Measurements from ENCODE around the gene ACOT7.

GRCh38 chr1:6358757-6359201 is 34.8 kb downstream of the ACOT7 start:
- TF ChIP-seq EP300 (IDR thresholded peaks at IDR 0.05; ENCODE audit: borderline replicate concordance): no peak
- TF ChIP-seq TAF1 (IDR thresholded peaks at IDR 0.05; ENCODE audit: low read depth): no peak
- TF ChIP-seq, protein P1, sequence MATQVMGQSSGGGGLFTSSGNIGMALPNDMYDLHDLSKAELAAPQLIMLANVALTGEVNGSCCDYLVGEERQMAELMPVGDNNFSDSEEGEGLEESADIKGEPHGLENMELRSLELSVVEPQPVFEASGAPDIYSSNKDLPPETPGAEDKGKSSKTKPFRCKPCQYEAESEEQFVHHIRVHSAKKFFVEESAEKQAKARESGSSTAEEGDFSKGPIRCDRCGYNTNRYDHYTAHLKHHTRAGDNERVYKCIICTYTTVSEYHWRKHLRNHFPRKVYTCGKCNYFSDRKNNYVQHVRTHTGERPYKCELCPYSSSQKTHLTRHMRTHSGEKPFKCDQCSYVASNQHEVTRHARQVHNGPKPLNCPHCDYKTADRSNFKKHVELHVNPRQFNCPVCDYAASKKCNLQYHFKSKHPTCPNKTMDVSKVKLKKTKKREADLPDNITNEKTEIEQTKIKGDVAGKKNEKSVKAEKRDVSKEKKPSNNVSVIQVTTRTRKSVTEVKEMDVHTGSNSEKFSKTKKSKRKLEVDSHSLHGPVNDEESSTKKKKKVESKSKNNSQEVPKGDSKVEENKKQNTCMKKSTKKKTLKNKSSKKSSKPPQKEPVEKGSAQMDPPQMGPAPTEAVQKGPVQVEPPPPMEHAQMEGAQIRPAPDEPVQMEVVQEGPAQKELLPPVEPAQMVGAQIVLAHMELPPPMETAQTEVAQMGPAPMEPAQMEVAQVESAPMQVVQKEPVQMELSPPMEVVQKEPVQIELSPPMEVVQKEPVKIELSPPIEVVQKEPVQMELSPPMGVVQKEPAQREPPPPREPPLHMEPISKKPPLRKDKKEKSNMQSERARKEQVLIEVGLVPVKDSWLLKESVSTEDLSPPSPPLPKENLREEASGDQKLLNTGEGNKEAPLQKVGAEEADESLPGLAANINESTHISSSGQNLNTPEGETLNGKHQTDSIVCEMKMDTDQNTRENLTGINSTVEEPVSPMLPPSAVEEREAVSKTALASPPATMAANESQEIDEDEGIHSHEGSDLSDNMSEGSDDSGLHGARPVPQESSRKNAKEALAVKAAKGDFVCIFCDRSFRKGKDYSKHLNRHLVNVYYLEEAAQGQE (IDR thresholded peaks at IDR 0.05; ENCODE audit: low read depth): no peak
